Middle frontal gyrus (tissue), 1 donor: ENCODE data around the gene INTS11.

ENCODE experiments used
- DNase-seq: peaks from one replicate; pipeline ENCODE4 v3.0.0-alpha.2; 2015; ENCODE audit warnings: low spot score; ENCODE audit errors: extremely low spot score

INTS11 gene

DNA sequence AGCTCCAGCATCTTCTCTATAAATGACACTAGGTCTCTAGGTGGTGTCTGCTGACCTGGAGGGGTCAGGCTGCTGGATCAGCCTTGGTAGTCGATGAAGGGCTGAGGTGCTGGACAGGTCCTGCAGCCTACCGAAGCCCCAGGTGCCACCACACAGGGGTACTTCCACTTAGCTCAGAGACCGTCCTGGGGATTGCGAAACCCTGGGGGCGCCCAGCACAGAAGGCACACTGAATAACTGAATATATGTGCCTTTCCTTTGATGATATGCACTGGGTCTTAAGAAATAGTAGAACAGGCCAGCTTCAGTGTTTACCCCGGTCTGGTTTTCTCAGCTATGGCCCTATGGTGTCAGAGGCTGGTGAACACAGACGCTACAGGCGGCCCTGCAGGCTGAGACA, 61.7 kb downstream of the INTS11 start:
- DNase-seq, result no peak

DNA sequence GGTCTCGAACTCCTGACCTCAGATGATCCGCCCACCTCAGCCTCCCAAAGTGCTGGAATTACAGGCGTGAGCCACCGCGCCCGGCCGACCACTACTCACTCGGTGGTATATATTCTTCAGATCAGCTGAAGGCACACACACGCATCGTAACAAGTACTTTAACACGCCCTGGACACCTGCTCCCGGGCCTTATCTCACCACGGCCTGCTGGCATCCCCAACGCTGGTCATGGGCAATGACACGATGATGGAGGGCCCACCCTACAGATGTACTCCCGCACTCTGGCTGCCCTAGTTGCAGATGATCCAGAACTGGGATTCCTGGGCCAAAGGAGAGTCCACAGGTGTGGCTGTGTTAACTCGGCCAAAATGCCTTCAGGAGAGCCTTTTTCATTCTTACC, 62.4 kb downstream of the INTS11 start:
- no peak for DNase-seq
